HG02571 (cell line): ENCODE measurements around the gene MRPL41.
"Not testable (repeated sequence)": the region's sequence is repeated elsewhere in the genome, so short reads cannot be mapped to it uniquely, and the experiment has no call there.

ENCODE experiments used
- ATAC-seq: cut with Tn5 transposase; IDR thresholded peaks from one replicate; pipeline ENCODE4 v1.9.1; 2021; ENCODE audit warnings: mild to moderate bottlenecking, moderate library complexity; ENCODE audit not compliant: unreplicated experiment

The MRPL41 gene

GRCh38 chr9:137551264-137552021 is at the start of gene MRPL41:
Gene MRPL41 (plus strand): TSS chr9:137551879. CDS start chr9:137552082, 203 bp downstream.
- ATAC-seq, result peak; percentile 77

GRCh38 chr9:137502008-137502911 is 49.4 kb upstream of the MRPL41 start:
- no peak for ATAC-seq

GRCh38 chr9:137504432-137504777 is 47.3 kb upstream of the MRPL41 start:
- no peak for ATAC-seq

GRCh38 chr9:137505421-137506140 is 46.1 kb upstream of the MRPL41 start:
- ATAC-seq, result no peak

- ATAC-seq, result no peak
These were observed 45.4 kb upstream of the MRPL41 start for GRCh38 chr9:137506274-137506673.

GRCh38 chr9:137506702-137507171 is 44.9 kb upstream of the MRPL41 start:
- ATAC-seq, result no peak

GRCh38 chr9:137509198-137509597 is 42.5 kb upstream of the MRPL41 start:
- ATAC-seq, result no peak

- ATAC-seq, result not testable (repeated sequence)
These were observed 40.6 kb upstream of the MRPL41 start for GRCh38 chr9:137511126-137511525.

- no peak for ATAC-seq
These were observed 39.8 kb upstream of the MRPL41 start for GRCh38 chr9:137511758-137512463.

GRCh38 chr9:137513136-137513535 is 38.5 kb upstream of the MRPL41 start:
- not testable (repeated sequence) for ATAC-seq

- not testable (repeated sequence) for ATAC-seq
These were observed 37.7 kb upstream of the MRPL41 start for GRCh38 chr9:137513801-137514570.

- no peak for ATAC-seq
These were observed 36.9 kb upstream of the MRPL41 start for GRCh38 chr9:137514691-137515337.

GRCh38 chr9:137515338-137515724 is 36.3 kb upstream of the MRPL41 start:
- no peak for ATAC-seq

GRCh38 chr9:137516144-137516917 is 35.3 kb upstream of the MRPL41 start:
- ATAC-seq, result no peak

- not testable (repeated sequence) for ATAC-seq
These were observed 32.8 kb upstream of the MRPL41 start for GRCh38 chr9:137518661-137519459.

- ATAC-seq, result no peak
These were observed 32.1 kb upstream of the MRPL41 start for GRCh38 chr9:137519553-137519952.

- no peak for ATAC-seq
These were observed 30.9 kb upstream of the MRPL41 start for GRCh38 chr9:137520614-137521404.
